Fibroblast of peridontal ligament (primary cell): ENCODE results near the gene SHCBP1L.

Experiments
- DNase-seq: peaks from one replicate; pipeline ENCODE4 v3.0.0-alpha.2; 2010; ENCODE audit errors: extremely low read depth

SHCBP1L gene

GRCh38 chr1:182890927-182891610, 61.9 kb downstream of the SHCBP1L start:
- DNase-seq = no peak

- no peak for DNase-seq
These were observed 63.0 kb downstream of the SHCBP1L start for GRCh38 chr1:182889997-182890396.

GRCh38 chr1:182888736-182889531, 64.0 kb downstream of the SHCBP1L start:
- peak; percentile 55 for DNase-seq

GRCh38 chr1:182886985-182887384, 66.0 kb downstream of the SHCBP1L start:
- DNase-seq = no peak

- no peak for DNase-seq
These were observed 67.4 kb downstream of the SHCBP1L start for GRCh38 chr1:182885591-182885990.

- DNase-seq = no peak
These were observed 68.1 kb downstream of the SHCBP1L start for GRCh38 chr1:182884872-182885271.

GRCh38 chr1:182877842-182878241, 75.1 kb downstream of the SHCBP1L start:
- no peak for DNase-seq

GRCh38 chr1:182877331-182877730, 75.6 kb downstream of the SHCBP1L start:
- DNase-seq = no peak

- DNase-seq = no peak
These were observed 77.1 kb downstream of the SHCBP1L start for GRCh38 chr1:182875889-182876288.

- DNase-seq = no peak
These were observed 80.1 kb downstream of the SHCBP1L start for GRCh38 chr1:182872881-182873280.

GRCh38 chr1:182869241-182869666, 83.7 kb downstream of the SHCBP1L start:
- no peak for DNase-seq

- DNase-seq = no peak
These were observed 85.1 kb downstream of the SHCBP1L start for GRCh38 chr1:182867861-182868260.

- no peak for DNase-seq
These were observed 89.0 kb downstream of the SHCBP1L start for GRCh38 chr1:182863940-182864339.

GRCh38 chr1:182862827-182863226, 90.1 kb downstream of the SHCBP1L start:
- DNase-seq = no peak

GRCh38 chr1:182861994-182862393, 91.0 kb downstream of the SHCBP1L start:
- DNase-seq = no peak

- no peak for DNase-seq
These were observed 92.3 kb downstream of the SHCBP1L start for GRCh38 chr1:182860658-182861057.

- no peak for DNase-seq
These were observed 95.8 kb downstream of the SHCBP1L start for GRCh38 chr1:182857212-182857611.

GRCh38 chr1:182855911-182856310, 97.1 kb downstream of the SHCBP1L start:
- peak; percentile 41 for DNase-seq

- no peak for DNase-seq
These were observed 101.1 kb downstream of the SHCBP1L start for GRCh38 chr1:182851825-182852224.

- no peak for DNase-seq
These were observed 102.6 kb downstream of the SHCBP1L start for GRCh38 chr1:182850319-182850718.
